GM18867 (cell line): ENCODE results near the gene FSD2.
"Not testable (repeated sequence)": the region's sequence is repeated elsewhere in the genome, so short reads cannot be mapped to it uniquely, and the experiment has no call there.

ENCODE experiments used
- ATAC-seq: cut with Tn5 transposase; IDR thresholded peaks from one replicate; pipeline ENCODE4 v1.9.1; 2021; ENCODE audit warnings: mild to moderate bottlenecking, moderate library complexity; ENCODE audit not compliant: unreplicated experiment

Gene FSD2

DNA sequence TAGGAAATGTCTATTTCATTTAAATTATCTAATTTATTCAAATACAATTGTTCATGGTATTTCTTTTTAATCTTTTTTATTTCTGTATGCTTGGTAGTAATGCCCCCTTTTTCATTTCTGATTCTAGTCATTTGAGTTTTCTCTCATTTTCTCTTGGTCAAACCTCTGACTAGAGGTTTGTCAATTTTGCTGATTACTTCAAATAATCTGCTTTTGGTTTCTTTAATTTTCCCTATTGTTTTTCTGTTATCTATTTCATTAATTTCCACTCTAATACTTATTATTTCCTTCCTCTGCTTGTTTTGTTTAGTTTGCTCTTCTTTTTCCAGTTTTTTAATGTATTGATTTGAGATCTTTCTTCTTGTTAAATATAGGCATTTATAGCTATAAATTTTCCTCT, 12.1 kb downstream of the FSD2 start:
- ATAC-seq, result no peak

GRCh38 chr15:82792068-82792467, 13.8 kb downstream of the FSD2 start:
- no peak for ATAC-seq

DNA sequence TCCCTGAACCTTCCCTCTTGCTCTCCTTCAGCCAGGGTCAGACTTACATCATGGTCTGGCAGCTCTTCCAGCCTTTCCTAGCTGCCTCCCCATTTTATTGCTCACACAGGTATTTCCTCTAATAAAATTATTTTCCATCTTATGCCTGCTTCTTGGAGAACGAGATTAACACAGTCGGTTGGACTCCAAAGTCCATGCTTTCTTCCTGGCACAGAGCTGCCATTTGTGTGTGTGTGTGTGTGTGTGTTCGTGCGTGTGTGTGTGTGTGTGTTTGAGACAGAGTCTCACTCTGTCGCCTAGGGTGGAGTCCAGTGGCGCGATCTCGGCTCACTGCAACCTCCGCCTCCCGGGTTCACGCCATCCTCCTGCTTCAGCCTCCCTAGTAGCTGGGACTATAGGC, 15.5 kb downstream of the FSD2 start:
- no peak for ATAC-seq

DNA sequence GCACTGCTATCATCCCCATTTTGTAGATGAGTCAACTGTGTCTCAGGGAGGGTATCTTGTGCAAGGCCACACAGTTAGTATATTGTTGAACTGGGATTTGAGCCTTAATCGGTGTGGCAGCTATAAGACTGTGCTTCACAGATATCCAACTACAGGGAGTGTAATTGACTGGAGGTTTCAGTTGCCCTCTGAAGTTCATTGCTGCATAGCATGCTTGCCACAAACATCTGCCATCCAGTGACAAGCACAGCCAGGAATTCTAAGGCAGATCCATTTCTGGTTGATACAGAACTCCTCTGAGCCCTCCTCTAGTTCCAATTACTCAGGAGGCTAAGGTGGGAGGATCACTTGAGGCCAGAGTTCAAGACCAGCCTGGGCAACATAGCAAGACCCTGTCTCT, 16.4 kb downstream of the FSD2 start:
- no peak for ATAC-seq

- ATAC-seq, result no peak
These were observed 17.4 kb downstream of the FSD2 start for GRCh38 chr15:82788496-82788895.

- ATAC-seq, result no peak
These were observed 24.5 kb downstream of the FSD2 start for GRCh38 chr15:82781349-82781748.

DNA sequence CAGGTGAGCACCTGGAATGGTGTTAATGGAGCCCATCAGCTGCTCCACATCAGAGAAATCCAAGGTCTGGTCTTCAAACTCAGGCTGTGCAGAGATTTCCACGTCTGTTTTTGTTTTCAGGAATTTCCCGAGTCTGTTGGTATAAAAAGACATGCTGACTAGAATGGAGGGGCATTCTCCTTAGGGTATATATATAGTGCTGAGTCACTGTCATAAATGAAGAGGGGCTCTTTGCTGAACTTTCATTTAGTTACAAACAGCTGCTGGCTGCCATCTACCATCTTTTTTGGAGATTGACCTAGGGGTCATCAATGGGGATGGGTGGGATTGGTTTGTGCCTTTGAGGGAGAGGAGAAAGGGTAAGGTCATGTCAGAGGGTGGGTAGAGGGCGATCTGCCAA, 27.1 kb downstream of the FSD2 start:
- no peak for ATAC-seq

GRCh38 chr15:82774496-82774895, 31.4 kb downstream of the FSD2 start:
- no peak for ATAC-seq

DNA sequence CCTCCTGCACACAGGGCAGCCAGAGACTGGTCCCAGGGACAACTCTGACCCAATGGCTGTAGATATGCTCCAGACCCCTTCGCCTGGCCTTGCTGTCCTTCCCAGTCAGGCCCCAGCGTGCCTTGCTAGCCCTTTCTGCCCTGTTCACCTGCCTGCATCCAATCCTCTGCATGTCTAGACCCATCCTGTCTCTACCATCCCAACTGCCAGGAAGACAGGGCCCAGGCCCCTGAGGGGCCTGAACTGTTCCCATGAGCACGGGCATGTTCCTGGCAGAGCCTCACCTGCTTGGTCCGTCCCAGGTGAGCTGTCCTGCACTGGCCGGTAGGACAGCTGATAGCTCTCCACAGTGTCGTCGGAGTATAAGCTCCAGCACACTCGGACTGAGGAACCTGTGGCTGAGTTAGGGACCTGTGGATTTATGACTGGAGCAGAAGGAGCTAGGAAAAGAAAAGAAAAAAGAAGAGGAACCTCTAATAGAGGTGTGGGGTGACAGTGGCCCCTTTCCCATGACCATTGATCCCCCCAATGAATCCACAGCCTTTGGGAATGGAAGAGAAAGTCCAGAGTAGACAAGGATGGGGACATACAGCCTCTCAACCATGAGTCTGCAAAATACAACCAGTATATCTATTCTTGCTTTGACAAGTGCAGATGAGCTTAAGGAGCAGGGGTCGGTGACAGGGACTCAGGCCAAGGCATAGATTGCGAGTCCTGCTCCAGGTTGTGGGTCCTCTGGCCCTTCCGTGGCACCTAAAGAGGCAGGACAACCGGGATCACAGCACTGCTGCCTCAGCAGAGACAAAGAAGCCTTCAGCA, 33.9 kb downstream of the FSD2 start:
- ATAC-seq, result no peak

DNA sequence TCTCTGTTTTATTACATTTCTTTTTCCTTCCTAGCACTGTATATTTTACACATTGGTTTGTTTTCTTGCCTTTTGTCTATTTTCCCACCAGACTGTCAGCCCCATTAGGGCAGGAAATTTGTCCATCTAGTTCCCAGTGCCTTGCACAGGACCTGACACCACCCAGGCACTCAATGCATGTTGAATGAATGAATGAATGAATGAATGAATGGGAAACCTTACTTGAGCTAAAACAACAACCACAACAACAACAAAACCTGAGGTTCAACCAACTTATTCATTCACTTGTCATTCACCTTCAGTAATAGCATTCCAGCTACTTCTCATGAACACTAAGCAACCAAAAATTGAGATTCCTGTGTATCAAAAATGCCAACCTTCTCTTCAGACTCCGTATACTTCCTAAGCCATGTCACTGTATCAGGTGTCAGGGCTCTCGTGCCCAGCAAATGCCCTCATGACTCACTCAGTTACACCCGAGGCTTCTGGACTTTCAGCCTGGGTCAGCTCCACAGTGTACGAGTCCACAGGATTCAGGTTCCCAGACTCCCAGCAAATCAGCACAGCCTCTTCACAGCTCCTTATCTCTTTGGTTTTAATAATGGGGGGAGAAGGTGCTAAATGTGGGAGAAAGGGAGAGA, 37.3 kb downstream of the FSD2 start:
- ATAC-seq, result no peak

GRCh38 chr15:82767163-82767829, 38.6 kb downstream of the FSD2 start:
- ATAC-seq, result no peak

DNA sequence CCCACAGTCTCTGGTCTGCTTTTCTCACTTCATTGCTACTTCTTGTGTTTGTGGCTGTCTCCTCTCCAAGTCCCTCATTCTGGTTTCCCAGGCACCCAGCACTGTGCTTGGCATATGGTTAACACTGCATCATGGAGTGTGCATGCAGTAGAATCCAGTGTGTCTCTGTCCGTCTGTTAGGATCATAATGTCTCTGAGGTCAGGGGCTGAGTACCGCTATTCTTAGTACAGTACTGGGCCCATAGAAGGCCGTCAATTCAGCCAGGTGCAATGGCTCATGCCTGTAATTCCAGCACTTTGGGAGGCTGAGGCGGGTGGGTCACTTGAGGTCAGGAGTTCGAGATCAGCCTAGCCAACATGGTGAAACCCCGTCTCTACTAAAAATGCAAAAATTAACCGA, 39.7 kb downstream of the FSD2 start:
- not testable (repeated sequence) for ATAC-seq

DNA sequence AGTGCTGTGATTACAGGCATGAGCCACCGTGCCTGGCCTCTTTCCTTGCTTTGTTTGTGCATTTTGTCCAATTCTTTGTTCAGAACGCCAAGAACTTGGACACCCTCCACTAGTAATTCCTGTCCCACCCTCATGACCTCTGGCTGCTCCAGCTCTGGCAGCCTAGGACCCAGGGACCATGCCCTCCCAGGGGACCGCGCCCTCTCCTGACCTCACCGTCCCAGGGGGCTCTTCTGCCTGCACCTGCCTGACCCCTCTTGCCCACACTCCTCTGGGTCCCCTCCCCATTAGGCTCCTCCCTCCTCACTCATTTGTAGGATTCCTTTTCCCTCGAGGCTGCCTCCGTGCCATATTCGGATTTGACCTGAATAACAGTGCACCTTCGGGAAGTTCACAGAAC, 41.1 kb downstream of the FSD2 start:
- ATAC-seq, result no peak

- ATAC-seq, result no peak
These were observed 41.8 kb downstream of the FSD2 start for GRCh38 chr15:82764117-82764490.

GRCh38 chr15:82763361-82764116, 42.3 kb downstream of the FSD2 start:
- no peak for ATAC-seq

DNA sequence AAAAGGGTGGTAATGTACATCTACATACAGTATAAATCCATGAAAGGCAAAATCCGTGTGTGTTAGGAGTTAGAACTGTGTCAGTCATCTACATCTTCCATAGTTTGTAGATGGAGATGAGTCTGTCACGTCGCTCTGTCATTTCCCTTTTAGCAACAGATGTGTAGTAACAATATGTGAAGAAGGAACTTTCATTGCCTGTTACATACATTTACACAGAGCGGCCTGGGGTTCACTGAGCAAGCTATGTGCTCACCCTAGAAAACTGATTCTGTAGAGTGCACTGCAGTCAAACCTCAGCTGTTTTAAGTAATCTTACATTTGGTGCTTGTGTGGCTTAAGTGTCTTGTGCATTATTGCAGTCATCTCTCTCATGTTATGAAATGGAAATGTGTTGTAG, 54.6 kb downstream of the FSD2 start:
- ATAC-seq, result no peak

- ATAC-seq, result peak; percentile 42
These were observed 55.1 kb downstream of the FSD2 start for GRCh38 chr15:82750831-82751180.

- peak; percentile 91 for ATAC-seq
These were observed 55.7 kb downstream of the FSD2 start for GRCh38 chr15:82749951-82750830.

GRCh38 chr15:82748315-82748714, 57.6 kb downstream of the FSD2 start:
- no peak for ATAC-seq

GRCh38 chr15:82743810-82744209, 62.1 kb downstream of the FSD2 start:
- ATAC-seq, result no peak
